K562 (cell line): ENCODE measurements around the gene CYP4F11. TPM values are rescaled to one million over a fixed set of nuclear protein-coding genes. Genes with fewer than 3 reads are reported as not detected.

Experiments used
- ATAC-seq: fragments of 200-7000 bp; cut with Tn5 transposase; 3 replicates; pipeline ENCODE4 v1.9.1; 2020; ENCODE audit warnings: moderate library complexity
- BruUV-seq: library from RNA; stranded (reverse); fragments of 400-500 nt; replicated peaks from 2 replicates; lab custom pipeline; 2021; lab: Mats Ljungman, UMichigan
- CTCF ChIA-PET: fragments of 300-600 bp; formaldehyde crosslinking; extraction: SDS; loops from one replicate; lab custom pipeline; 2021; ENCODE audit warnings: low intra/inter-chr PET ratio; lab: Yijun Ruan, JAX
- POLR2A ChIA-PET: fragments of 300-600, 350-650 bp; sonication (Branson Sonifier 250); formaldehyde crosslinking; extraction: SDS; loops from one replicate; lab custom pipeline; 2021; ENCODE audit warnings: antibody characterized with exemption, inconsistent platforms; lab: Yijun Ruan, JAX
- DNase-seq, 4 experiments: peaks; one replicate each; pipeline versions ENCODE4 v3.0.0 to v3.0.0-alpha.2; 2011 to 2018; ENCODE audit warnings: low spot score in 3 of 4, mixed read lengths in 3 of 4; ENCODE audit errors: extremely low read depth in 1 of 4
- FAIRE-seq: peaks from 2 replicates; lab custom pipeline; 2011; peaks lifted over from hg19 to GRCh38; lab: Jason Lieb, UNC
- H2AFZ ChIP-seq: 2 replicates; pipeline ENCODE4 v1.6.0; 2011; ENCODE audit warnings: low read depth, low read length, control low read depth, inconsistent platforms
- H3K27ac ChIP-seq: fragments of 200-600 bp; 3 replicates; pipeline ENCODE4 v1.8.0; 2011; ENCODE audit warnings: low read depth, mild to moderate bottlenecking, control low read depth, inconsistent platforms, low read length, moderate library complexity, mixed read lengths; ENCODE audit errors: extremely low read depth
- H3K27me3 ChIP-seq, 2 experiments: fragments of 300-600 bp in 1 of 2; 2 replicates in 1 of 2; 3 replicates in 1 of 2; pipeline versions ENCODE4 v1.6.0 to v1.8.0; 2011; ENCODE audit warnings: inconsistent platforms in 2 of 2, low read length in 2 of 2, mild to moderate bottlenecking in 1 of 2, mixed read lengths in 1 of 2, moderate library complexity in 1 of 2; ENCODE audit not compliant: control insufficient read depth in 2 of 2, insufficient read depth in 2 of 2
- H3K36me3 ChIP-seq: fragments of 300-600 bp; 3 replicates; pipeline ENCODE4 v1.8.0; 2011; ENCODE audit warnings: mild to moderate bottlenecking, low read length, inconsistent platforms; ENCODE audit not compliant: control insufficient read depth, insufficient read depth
- H3K4me1 ChIP-seq, 2 experiments: fragments of 200-600 bp in 1 of 2; replicated peaks in 1 of 2; 2 replicates in 1 of 2; 3 replicates in 1 of 2; pipeline versions ENCODE4 v1.5.1 to v1.8.0; 2011; ENCODE audit warnings: inconsistent platforms in 2 of 2, low read length in 2 of 2, mild to moderate bottlenecking in 1 of 2, mixed read lengths in 1 of 2, moderate library complexity in 1 of 2; ENCODE audit not compliant: control insufficient read depth in 2 of 2, insufficient read depth in 2 of 2
- H3K4me2 ChIP-seq: 2 replicates; pipeline ENCODE4 v1.6.1; 2011; ENCODE audit warnings: low read length, control low read depth, inconsistent platforms, mixed read lengths; ENCODE audit not compliant: insufficient read depth
- H3K4me3 ChIP-seq: fragments of 200-600 bp; sonication (generic), shearing (Covaris generic); 2 replicates; pipeline ENCODE4 v1.5.1; 2016; ENCODE audit warnings: control low read depth, inconsistent platforms
- H3K79me2 ChIP-seq: fragments of 200-600 bp; 3 replicates; pipeline ENCODE4 v1.8.0; 2011; ENCODE audit warnings: low read length, inconsistent platforms; ENCODE audit not compliant: control insufficient read depth, insufficient read depth
- H3K9ac ChIP-seq, 2 experiments: 2 replicates each; pipeline versions ENCODE4 v1.6.0 to v1.6.1; 2011; ENCODE audit warnings: low read depth in 2 of 2, low read length in 2 of 2, control low read depth in 1 of 2, inconsistent platforms in 1 of 2, mild to moderate bottlenecking in 1 of 2, mixed read lengths in 1 of 2; ENCODE audit not compliant: insufficient read depth in 1 of 2
- H3K9me1 ChIP-seq: one replicate; pipeline ENCODE4 v1.6.0; 2011; ENCODE audit warnings: inconsistent platforms, mild to moderate bottlenecking, low read length, moderate library complexity; ENCODE audit not compliant: control insufficient read depth, insufficient read depth
- H3K9me3 ChIP-seq: replicated peaks from 2 replicates; pipeline ENCODE4 v1.5.1; 2011; ENCODE audit warnings: low read depth, low read length, inconsistent platforms; ENCODE audit not compliant: control insufficient read depth, insufficient read depth
- H4K20me1 ChIP-seq: replicated peaks from 2 replicates; pipeline ENCODE4 v1.6.1; 2011; ENCODE audit warnings: low read length, inconsistent platforms, mixed read lengths; ENCODE audit not compliant: control insufficient read depth, insufficient read depth
- BACH1 ChIP-seq: fragments of 200-800 bp; sonication (Bioruptor generic); IDR thresholded peaks from 2 replicates; pipeline ENCODE4 v1.6.1; 2016; ENCODE audit warnings: missing genetic modification characterization, missing compliant biosample characterization
- C11orf30 ChIP-seq: fragments of 450-650 bp; IDR thresholded peaks from 2 replicates; pipeline ENCODE4 v1.6.1; 2016; ENCODE audit warnings: low read depth, mild to moderate bottlenecking
- ESRRA ChIP-seq: fragments of 450-650 bp; IDR thresholded peaks from 2 replicates; pipeline ENCODE4 v1.6.1; 2014; ENCODE audit warnings: low read depth, mild to moderate bottlenecking, moderate library complexity, borderline replicate concordance
- FOXO4 ChIP-seq: fragments of 450-650 bp; formaldehyde crosslinking; IDR thresholded peaks from 2 replicates; pipeline ENCODE4 v1.4.0; 2020; ENCODE audit warnings: mild to moderate bottlenecking, moderate library complexity
- KDM5B ChIP-seq: fragments of 200-600 bp; sonication (generic); IDR thresholded peaks from 2 replicates; pipeline ENCODE4 v1.6.1; 2012; ENCODE audit warnings: low read depth, mild to moderate bottlenecking, moderate library complexity, low read length, control low read depth, inconsistent platforms; ENCODE audit not compliant: insufficient replicate concordance
- MEIS2 ChIP-seq: fragments of 450-650 bp; IDR thresholded peaks from 2 replicates; pipeline ENCODE4 v1.6.1; 2014; ENCODE audit warnings: mild to moderate bottlenecking; ENCODE audit not compliant: partially characterized antibody
- RBM25 ChIP-seq: fragments of 200-400 bp; formaldehyde crosslinking; IDR thresholded peaks from 2 replicates; pipeline ENCODE4 v1.6.1; 2018; ENCODE audit warnings: low read length, low read depth, moderate library complexity; ENCODE audit not compliant: severe bottlenecking
- SIN3B ChIP-seq: fragments of 450-650 bp; IDR thresholded peaks from 2 replicates; pipeline ENCODE4 v1.6.1; 2017; ENCODE audit warnings: low read depth, mild to moderate bottlenecking, moderate library complexity
- SPI1 ChIP-seq: IDR thresholded peaks from 2 replicates; pipeline ENCODE4 v1.6.1; 2011; ENCODE audit warnings: low read depth, low read length, control low read depth, borderline replicate concordance
- THAP7 ChIP-seq: fragments of 250-450 bp; sonication (Bioruptor Pico); IDR thresholded peaks from 2 replicates; pipeline ENCODE4 v1.5.0; 2021
- ZBED1 ChIP-seq: IDR thresholded peaks from 2 replicates; pipeline ENCODE4 v1.6.1; 2014
- ZFP36 ChIP-seq: fragments of 150-350 bp; IDR thresholded peaks from 2 replicates; pipeline ENCODE4 v1.6.1; 2018; ENCODE audit warnings: low read length, low read depth; ENCODE audit not compliant: partially characterized antibody
- ZNF445 ChIP-seq: fragments of 250-450 bp; sonication (Bioruptor Pico); IDR thresholded peaks from 2 replicates; pipeline ENCODE4 v1.4.0; 2020; ENCODE audit warnings: low read depth, mild to moderate bottlenecking, moderate library complexity
- ZNF655 ChIP-seq: fragments of 250-450 bp; sonication (Bioruptor Pico); IDR thresholded peaks from 2 replicates; pipeline ENCODE4 v1.5.0; 2021
- ZNF77 ChIP-seq: fragments of 250-450 bp; sonication (Bioruptor Pico); IDR thresholded peaks from 2 replicates; pipeline ENCODE4 v1.5.0; 2020
- WGBS: fragments of 100-300 bp; shearing (Covaris generic); methylation state at CpG from one replicate; pipeline ENCODE4 v1.1.6; 2016; ENCODE audit warnings: low coverage, mixed read lengths; ENCODE audit not compliant: insufficient coverage; ENCODE audit errors: missing lambda C conversion rate; 5-methylcytosine and 5-hydroxymethylcytosine counted together
- in situ Hi-C: fragments of 300-500 bp; cut with MboI; formaldehyde crosslinking; loops from 4 replicates; pipeline ENCODE4 v1.15.0; 2018; ENCODE audit warnings: inconsistent platforms, mixed read lengths
- intact Hi-C: fragments of 100-400 bp; cut with micrococcal nuclease; formaldehyde crosslinking; loops from 2 replicates; pipeline ENCODE4 v1.14.2; 2022
- polyA plus RNA-seq, 8 experiments: library from polyadenylated mRNA; depleted of rRNA in 4 of 8; stranded (reverse) in 5 of 8; unstranded in 3 of 8; fragments of >200 nt; fragmentation: Nextera tagmentation in 2 of 8; fragmentation: Illumina TruSeq in 1 of 8; extraction: Ambion mirVana in 2 of 8; extraction: Trizol in 1 of 8; gene quantifications; 2 replicates each; pipeline versions ENCODE4 v1.2.1 to v1.2.3, GENCODE V29; 2011 to 2014; ENCODE audit warnings: inconsistent platforms in 1 of 8, missing spikeins in 1 of 8
- total RNA-seq, 7 experiments: library from RNA; depleted of rRNA in 6 of 7; stranded (reverse); fragments of >200 nt in 6 of 7; fragmentation: Illumina TruSeq in 2 of 7; extraction: Trizol in 2 of 7; gene quantifications; 2 replicates each; pipeline versions ENCODE4 v1.2.1 to v1.2.3, GENCODE V29; 2011 to 2021; ENCODE audit warnings: low replicate concordance in 1 of 7

CYP4F11 gene
- total and polyA plus RNA-seq, 9 of the 15 experiments (the other 6 are each of a cell fraction or from before 2014, with no cell fraction given) = 0.03 TPM; not detected in 8

- ChIA-PET CTCF (no interaction called here), POLR2A (no interaction called here)
- Histone ChIP-seq H3K36me3 (no peaks in the 10 kb centered on the region), H3K27ac (no peak overlapping the region), H4K20me1 (no peaks in the 10 kb centered on the region; the same call in 1 of the 2 replicates), H3K4me2 (no peak overlapping the region), H3K4me3 (no peak overlapping the region), H3K9ac (no peak overlapping the region), H2AFZ (no peak overlapping the region), H3K9me1 (no peaks in the 10 kb centered on the region), H3K27me3 (no peaks in the 10 kb centered on the region), H3K79me2 (no peaks in the 10 kb centered on the region), H3K4me1 (no peaks in the 10 kb centered on the region), H3K9me3 (no peaks in the 10 kb centered on the region; the same call in 1 of the 2 replicates)
- intact Hi-C loops (no loop called here), in situ Hi-C loops (no loop called here)
- BruUV-seq = no TSS peak
- DNase-seq (no peak), FAIRE-seq (no peak), ATAC-seq (no peak)
- WGBS = 28% methylated on average over 4 of the region's 4 CpGs
- TF ChIP-seq ZBED1 (no peak), ZNF77 (CRISPR knock-in tag) (no peak), RBM25 (peak; percentile 62), ZFP36 (peak; percentile 11)
- TF ChIP-seq, all 486 proteins: peak for 2
These were observed 45.0 kb upstream of the CYP4F11 start for GRCh38 chr19:15979293-15979692.

- H3K79me2 ChIP-seq = no peaks in the 10 kb centered on the region
- ATAC-seq (no peak), FAIRE-seq (no peak), DNase-seq (no peak)
- H3K4me1 ChIP-seq = no peaks in the 10 kb centered on the region
- 1% methylated on average over 7 of the region's 7 CpGs for WGBS
- H3K27me3 ChIP-seq = no peaks in the 10 kb centered on the region
- POLR2A ChIA-PET = no interaction called here
- no peak overlapping the region for H3K9ac ChIP-seq
- in situ Hi-C loops = no loop called here
- no peak overlapping the region for H3K27ac ChIP-seq
- no peaks in the 10 kb centered on the region for H3K9me1 ChIP-seq
- no peaks in the 10 kb centered on the region; the same call in 1 of the 2 replicates for H4K20me1 ChIP-seq
- H2AFZ ChIP-seq = no peak overlapping the region
- no peaks in the 10 kb centered on the region; the same call in 1 of the 2 replicates for H3K9me3 ChIP-seq
- no peak overlapping the region for H3K4me2 ChIP-seq
- no peak overlapping the region for H3K4me3 ChIP-seq
- BruUV-seq = no TSS peak
- CTCF ChIA-PET = no interaction called here
- H3K36me3 ChIP-seq = no peaks in the 10 kb centered on the region
- intact Hi-C loops = no loop called here
- TF ChIP-seq ZNF655 (CRISPR knock-in tag) = no peak
- TF ChIP-seq ZNF445 (CRISPR knock-in tag) = no peak
- TF ChIP-seq KDM5B = no peak
- TF ChIP-seq ESRRA = no peak
- TF ChIP-seq C11orf30 = no peak
- TF ChIP-seq SPI1 = no peak
- TF ChIP-seq MEIS2 = no peak
- TF ChIP-seq BACH1 (tag) = no peak
- TF ChIP-seq FOXO4 (CRISPR knock-in tag) = no peak
- TF ChIP-seq SIN3B = no peak
- no peak for TF ChIP-seq THAP7 (CRISPR knock-in tag)
These were observed 43.4 kb upstream of the CYP4F11 start for GRCh38 chr19:15977690-15978089.
